IMR-90 (cell line): ENCODE results near the gene PDIA4. TPM values are rescaled to one million over a fixed set of nuclear protein-coding genes. Genes with fewer than 3 reads are reported as not detected.

Experiments used
- ATAC-seq: fragments of 200-7000 bp; cut with Tn5 transposase; 2 replicates; pipeline ENCODE4 v1.9.1; 2020; ENCODE audit warnings: low read depth, mild to moderate bottlenecking, moderate library complexity
- BruUV-seq: library from RNA; stranded (reverse); fragments of 400-500 nt; replicated peaks from 2 replicates; lab custom pipeline; 2021; lab: Mats Ljungman, UMichigan
- CTCF ChIA-PET: fragments of 300-600 bp; formaldehyde crosslinking; extraction: SDS; loops from one replicate; lab custom pipeline; 2021; ENCODE audit warnings: antibody characterized with exemption; lab: Yijun Ruan, JAX
- POLR2A ChIA-PET: fragments of 300-600 bp; sonication (Branson Sonifier 250); formaldehyde crosslinking; loops from one replicate; lab custom pipeline; 2022; ENCODE audit warnings: antibody characterized with exemption; ENCODE audit not compliant: unreplicated experiment; lab: Charles Lee
- DNase-seq: peaks from one replicate; pipeline ENCODE4 v3.0.0; 2013
- H2AFZ ChIP-seq: replicated peaks from 2 replicates; pipeline ENCODE3; 2013; ENCODE audit warnings: low read length, mild to moderate bottlenecking; ENCODE audit not compliant: poor library complexity
- H2AK5ac ChIP-seq: 2 replicates; pipeline ENCODE4 v1.6.1; 2013; ENCODE audit warnings: low read depth, low read length, inconsistent platforms
- H2AK9ac ChIP-seq: replicated peaks from 2 replicates; pipeline ENCODE3; 2013; ENCODE audit warnings: mild to moderate bottlenecking, low read depth, low read length, moderate library complexity; ENCODE audit not compliant: poor library complexity
- H2BK120ac ChIP-seq: 2 replicates; pipeline ENCODE4 v1.6.1; 2013; ENCODE audit warnings: low read depth, low read length, inconsistent platforms
- H2BK15ac ChIP-seq: 3 replicates; pipeline ENCODE4 v1.6.1; 2013; ENCODE audit warnings: low read depth, low read length, inconsistent platforms
- H2BK20ac ChIP-seq: 2 replicates; pipeline ENCODE4 v1.6.1; 2013; ENCODE audit warnings: low read depth, mild to moderate bottlenecking, inconsistent platforms, low read length, moderate library complexity
- H2BK5ac ChIP-seq: 2 replicates; pipeline ENCODE4 v1.6.1; 2013; ENCODE audit warnings: mild to moderate bottlenecking, low read depth, low read length, inconsistent platforms; ENCODE audit not compliant: poor library complexity, severe bottlenecking
- H3K14ac ChIP-seq: replicated peaks from 2 replicates; pipeline ENCODE4 v1.6.1; 2013; ENCODE audit warnings: low read depth, low read length, inconsistent platforms
- H3K18ac ChIP-seq: 2 replicates; pipeline ENCODE4 v1.6.1; 2013; ENCODE audit warnings: low read depth, low read length, control low read depth
- H3K23ac ChIP-seq: 2 replicates; pipeline ENCODE4 v1.6.1; 2013; ENCODE audit warnings: low read depth, low read length, inconsistent platforms
- H3K27ac ChIP-seq: 2 replicates; pipeline ENCODE4 v1.5.1; 2013; ENCODE audit warnings: mild to moderate bottlenecking, control low read depth, low read length; ENCODE audit not compliant: insufficient read depth
- H3K27me3 ChIP-seq: 2 replicates; pipeline ENCODE4 v1.6.1; 2013; ENCODE audit warnings: low read length; ENCODE audit not compliant: control insufficient read depth, insufficient read depth
- H3K36me3 ChIP-seq: 2 replicates; pipeline ENCODE4 v1.6.1; 2013; ENCODE audit warnings: low read length, mixed read lengths; ENCODE audit not compliant: control insufficient read depth, insufficient read depth
- H3K4ac ChIP-seq: 2 replicates; pipeline ENCODE4 v1.6.1; 2013; ENCODE audit warnings: low read depth, low read length, inconsistent platforms
- H3K4me1 ChIP-seq: 2 replicates; pipeline ENCODE4 v1.6.1; 2013; ENCODE audit warnings: low read length, mixed read lengths; ENCODE audit not compliant: control insufficient read depth, insufficient read depth
- H3K4me2 ChIP-seq: 2 replicates; pipeline ENCODE4 v1.6.1; 2013; ENCODE audit warnings: low read depth, mild to moderate bottlenecking, control low read depth, low read length, moderate library complexity
- H3K4me3 ChIP-seq: 2 replicates; pipeline ENCODE4 v1.5.1; 2013; ENCODE audit warnings: low read depth, mild to moderate bottlenecking, control low read depth, low read length, moderate library complexity; ENCODE audit not compliant: insufficient read depth
- H3K56ac ChIP-seq: 2 replicates; pipeline ENCODE4 v1.6.1; 2013; ENCODE audit warnings: low read length, inconsistent platforms; ENCODE audit not compliant: insufficient read depth; ENCODE audit errors: extremely low read depth
- H3K79me1 ChIP-seq, 2 experiments: 2 replicates each; pipeline ENCODE4 v1.6.1; 2013; ENCODE audit warnings: low read length in 2 of 2, inconsistent platforms in 1 of 2, low read depth in 1 of 2
- H3K9ac ChIP-seq: 2 replicates; pipeline ENCODE4 v1.6.1; 2013; ENCODE audit warnings: low read depth, low read length, control low read depth
- H3K9me1 ChIP-seq: 2 replicates; pipeline ENCODE4 v1.6.1; 2013; ENCODE audit warnings: low read length, inconsistent platforms; ENCODE audit not compliant: insufficient read depth
- H3K9me3 ChIP-seq: 2 replicates; pipeline ENCODE4 v1.6.1; 2013; ENCODE audit warnings: low read length; ENCODE audit not compliant: control insufficient read depth, insufficient read depth
- H4K20me1 ChIP-seq: 2 replicates; pipeline ENCODE4 v1.6.1; 2013; ENCODE audit warnings: low read length, inconsistent platforms; ENCODE audit not compliant: insufficient read depth
- H4K5ac ChIP-seq: 2 replicates; pipeline ENCODE4 v1.6.1; 2013; ENCODE audit warnings: mild to moderate bottlenecking, low read depth, low read length, control low read depth
- H4K8ac ChIP-seq, 2 experiments: 2 replicates each; pipeline ENCODE4 v1.6.1; 2013; ENCODE audit warnings: low read depth in 2 of 2, low read length in 2 of 2, control low read depth in 1 of 2, inconsistent platforms in 1 of 2
- H4K91ac ChIP-seq: 2 replicates; pipeline ENCODE4 v1.6.1; 2013; ENCODE audit warnings: low read depth, low read length, inconsistent platforms; ENCODE audit not compliant: insufficient read depth
- BHLHE40 ChIP-seq: fragments of 150-350 bp; IDR thresholded peaks from 2 replicates; pipeline ENCODE4 v1.6.1; 2016; ENCODE audit warnings: mild to moderate bottlenecking, low read depth, low read length
- CEBPB ChIP-seq: IDR thresholded peaks from 2 replicates; pipeline ENCODE4 v1.6.1; 2012; ENCODE audit warnings: low read depth, low read length, improper control_type of control experiment
- CHD1 ChIP-seq: IDR thresholded peaks from 2 replicates; pipeline ENCODE4 v1.6.1; 2012; ENCODE audit warnings: low read depth, low read length, improper control_type of control experiment
- CTCF ChIP-seq: conservative IDR thresholded peaks from 2 replicates; pipeline ENCODE4 v1.5.1; 2012; ENCODE audit warnings: mild to moderate bottlenecking, low read depth, low read length, improper control_type of control experiment
- FOS ChIP-seq: fragments of 150-350 bp; IDR thresholded peaks from 2 replicates; pipeline ENCODE4 v1.6.1; 2016; ENCODE audit warnings: low read depth, low read length
- MAFK ChIP-seq: IDR thresholded peaks from 2 replicates; pipeline ENCODE4 v1.6.1; 2012; ENCODE audit warnings: low read depth, low read length, improper control_type of control experiment
- MAZ ChIP-seq: IDR thresholded peaks from 2 replicates; pipeline ENCODE4 v1.6.1; 2012; ENCODE audit warnings: low read depth, mild to moderate bottlenecking, low read length, improper control_type of control experiment, moderate library complexity, borderline replicate concordance
- MXI1 ChIP-seq: IDR thresholded peaks from 2 replicates; pipeline ENCODE4 v1.6.1; 2012; ENCODE audit warnings: low read depth, mild to moderate bottlenecking, low read length, moderate library complexity, borderline replicate concordance
- NFE2L2 ChIP-seq: fragments of 150-350 bp; IDR thresholded peaks from 2 replicates; pipeline ENCODE4 v1.6.1; 2016; ENCODE audit warnings: low read depth, mild to moderate bottlenecking, low read length
- POLR2A ChIP-seq: IDR thresholded peaks from 2 replicates; pipeline ENCODE4 v1.6.1; 2012; ENCODE audit warnings: mild to moderate bottlenecking, low read depth, low read length
- RAD21 ChIP-seq: IDR thresholded peaks from 2 replicates; pipeline ENCODE4 v1.6.1; 2012; ENCODE audit warnings: low read length, improper control_type of control experiment
- RCOR1 ChIP-seq: IDR thresholded peaks from 2 replicates; pipeline ENCODE4 v1.6.1; 2012; ENCODE audit warnings: mild to moderate bottlenecking, low read length, improper control_type of control experiment; ENCODE audit not compliant: insufficient replicate concordance
- RFX5 ChIP-seq: IDR thresholded peaks from 2 replicates; pipeline ENCODE4 v1.8.0; 2012; ENCODE audit warnings: low read depth, mild to moderate bottlenecking, low read length, moderate library complexity
- WGBS, 2 experiments: methylation state at CpG; one replicate each; pipeline versions ENCODE4 v1.1.5 to v1.1.7; 2013; ENCODE audit warnings: missing lambda C conversion rate in 2 of 2; ENCODE audit not compliant: insufficient read length in 1 of 2; ENCODE audit errors: extremely low coverage in 2 of 2; 5-methylcytosine and 5-hydroxymethylcytosine counted together
- dilution Hi-C: fragments of 300-500 bp; cut with HindIII; formaldehyde crosslinking; loops from one replicate; pipeline ENCODE4 v1.14.3; 2018; ENCODE audit warnings: low sequenced_read_pairs; ENCODE audit not compliant: unreplicated experiment
- in situ Hi-C: fragments of 300-500 bp; cut with MboI; formaldehyde crosslinking; loops from 3 replicates; pipeline ENCODE4 v1.14.3; 2019; ENCODE audit warnings: low sequenced_read_pairs, inconsistent platforms, mixed read lengths
- intact Hi-C: fragments of 100-400 bp; cut with micrococcal nuclease; formaldehyde crosslinking; loops from 2 replicates; pipeline ENCODE4 v1.10.0; 2022
- polyA plus RNA-seq, 3 experiments: library from polyadenylated mRNA; depleted of rRNA; stranded (reverse); fragments of >200 nt; gene quantifications; 2 replicates each; pipeline ENCODE4 v1.2.3, GENCODE V29; 2012; ENCODE audit warnings: low replicate concordance in 1 of 3
- total RNA-seq: library from RNA; depleted of rRNA; stranded (reverse); fragments of >200 nt; gene quantifications from 2 replicates; pipeline ENCODE4 v1.2.3, GENCODE V29; 2012
- TF ChIP-seq, protein P1 (sequence below): fragments of 150-350 bp; IDR thresholded peaks from 2 replicates; pipeline ENCODE4 v1.6.1; 2016; ENCODE audit warnings: low read depth, mild to moderate bottlenecking, low read length, moderate library complexity, borderline replicate concordance

The PDIA4 gene
- total and polyA plus RNA-seq, 2 of the 4 experiments (the other 2 are of a cell fraction), result 241 to 304 TPM

GRCh38 chr7:149027611-149028345 lies 527 bp downstream of the PDIA4 start:
- Histone ChIP-seq H2BK120ac (no peak overlapping the region), H3K56ac (peak overlapping the region; percentile 56), H3K9me3 (no peaks in the 10 kb centered on the region), H3K27ac (peak overlapping the region; percentile 33), H3K4ac (peak overlapping the region; percentile 48), H2AK9ac (peak overlapping the region; percentile 88), H2BK15ac (no peak overlapping the region), H3K4me1 (no peaks in the 10 kb centered on the region), H3K9me1 (peaks cover 3% of the 10 kb centered on the region; the same call in 1 of the 2 replicates), H4K8ac (peak overlapping the region; percentile 0 to 50; a peak in 2 of 4 replicates), H3K36me3 (0 out of 2 replicates have a peak, but pooled peaks cover 1% of the 10 kb centered on the region), H2AK5ac (0 out of 2 replicates have a peak overlapping the region, but pooled peaks have one; percentile 2), H4K5ac (no peak overlapping the region), H4K20me1 (no peaks in the 10 kb centered on the region), H3K4me3 (peak overlapping the region; percentile 61), H2BK5ac (peak overlapping the region; percentile 53), H2BK20ac (no peak overlapping the region), H3K9ac (peak overlapping the region; percentile 70), H3K23ac (peak overlapping the region; percentile 88), H2AFZ (peak overlapping the region; percentile 96), H3K79me1 (peaks cover 5 to 39% of the 10 kb centered on the region in 2 experiments), H3K14ac (peak overlapping the region; percentile 26), H3K4me2 (peak overlapping the region; percentile 95), H4K91ac (peak overlapping the region; percentile 33; the same call in 1 of the 2 replicates), H3K18ac (no peak overlapping the region), H3K27me3 (no peaks in the 10 kb centered on the region)
- intact Hi-C loops (loop anchor here (1.0 to 5.0 kb wide), 4 partner anchors 38 to 100 kb away; partner anchors contain the start of genes ZNF425 and ZNF786), dilution Hi-C loops (no loop called here), in situ Hi-C loops (no loop called here)
- ChIA-PET CTCF (interaction anchor here (2.0 kb wide), 1 partner anchor 38 kb away, joined by 13 read pairs; no protein-coding TSS in a partner anchor), POLR2A (interaction anchor here (0.6 kb wide), 1 partner anchor 15 kb away, joined by 6 read pairs; no protein-coding TSS in a partner anchor)
- ATAC-seq (no peak), DNase-seq (peak; percentile 41)
- 0% methylated on average over 32 of the region's 43 CpGs; no CpG with 5 or more reads in 1 of the 2 experiments for WGBS, 2 experiments
- BruUV-seq, result no TSS peak
- no peak for TF ChIP-seq BHLHE40
- TF ChIP-seq CEBPB, result no peak
- TF ChIP-seq RFX5, result no peak
- TF ChIP-seq POLR2A, result no peak
- TF ChIP-seq, protein P1, sequence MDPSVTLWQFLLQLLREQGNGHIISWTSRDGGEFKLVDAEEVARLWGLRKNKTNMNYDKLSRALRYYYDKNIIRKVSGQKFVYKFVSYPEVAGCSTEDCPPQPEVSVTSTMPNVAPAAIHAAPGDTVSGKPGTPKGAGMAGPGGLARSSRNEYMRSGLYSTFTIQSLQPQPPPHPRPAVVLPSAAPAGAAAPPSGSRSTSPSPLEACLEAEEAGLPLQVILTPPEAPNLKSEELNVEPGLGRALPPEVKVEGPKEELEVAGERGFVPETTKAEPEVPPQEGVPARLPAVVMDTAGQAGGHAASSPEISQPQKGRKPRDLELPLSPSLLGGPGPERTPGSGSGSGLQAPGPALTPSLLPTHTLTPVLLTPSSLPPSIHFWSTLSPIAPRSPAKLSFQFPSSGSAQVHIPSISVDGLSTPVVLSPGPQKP, result no peak
- no peak for TF ChIP-seq MXI1
- no peak for TF ChIP-seq RAD21
- no peak for TF ChIP-seq FOS
- TF ChIP-seq NFE2L2, result no peak
- TF ChIP-seq RCOR1, result no peak
- TF ChIP-seq CTCF, result no peak
- TF ChIP-seq MAFK, result no peak
- TF ChIP-seq CHD1, result no peak
- no peak for TF ChIP-seq MAZ
